ENCODE data around the gene STBD1.
A peak's percentile ranks its signal among the peaks of the same experiment; 100 is the strongest.
"Not testable (repeated sequence)": the region's sequence is repeated elsewhere in the genome, so short reads cannot be mapped to it uniquely, and the experiment has no call there.

Gene STBD1

DNA sequence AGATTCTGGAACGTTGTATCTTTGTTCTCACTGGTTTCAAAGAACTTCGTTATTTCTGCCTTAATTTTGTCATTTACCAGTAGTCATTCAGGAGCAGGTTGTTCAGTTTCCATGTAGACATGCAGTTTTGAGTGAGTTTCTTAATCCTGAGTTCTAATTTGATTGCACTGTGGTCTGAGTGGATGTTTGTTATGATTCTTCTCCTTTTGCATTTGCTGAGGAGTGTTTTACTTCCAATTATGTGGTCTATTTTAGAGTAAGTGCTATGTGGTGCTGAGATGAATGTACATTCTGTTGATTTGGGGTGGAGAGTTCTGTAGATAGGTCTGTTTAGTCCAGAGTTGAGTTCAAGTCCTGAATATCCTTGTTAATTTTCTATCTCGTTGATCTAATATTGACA, 18.7 kb upstream of the STBD1 start:
- not testable (repeated sequence) for DNase-seq

DNA sequence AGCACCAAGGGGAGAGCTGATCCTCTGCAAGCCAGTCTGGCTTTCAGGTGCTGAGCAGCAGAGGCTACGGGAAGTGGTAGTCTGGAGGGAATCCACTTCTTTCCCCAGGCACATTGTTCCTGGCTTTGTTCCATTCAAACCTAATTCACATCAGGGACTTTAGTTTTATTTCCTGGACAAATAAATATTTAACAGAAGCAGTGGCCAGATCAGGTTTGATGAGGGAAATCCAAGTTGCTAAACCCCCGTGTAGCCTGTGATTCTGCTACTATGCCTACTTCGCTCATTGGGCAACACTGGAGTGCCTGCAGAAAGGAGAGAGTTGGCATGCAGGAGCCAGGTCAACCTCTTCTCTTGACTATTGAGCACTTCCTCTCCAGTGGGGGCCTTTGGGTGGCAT, 13.8 kb upstream of the STBD1 start:
- DNase-seq, result no peak

DNA sequence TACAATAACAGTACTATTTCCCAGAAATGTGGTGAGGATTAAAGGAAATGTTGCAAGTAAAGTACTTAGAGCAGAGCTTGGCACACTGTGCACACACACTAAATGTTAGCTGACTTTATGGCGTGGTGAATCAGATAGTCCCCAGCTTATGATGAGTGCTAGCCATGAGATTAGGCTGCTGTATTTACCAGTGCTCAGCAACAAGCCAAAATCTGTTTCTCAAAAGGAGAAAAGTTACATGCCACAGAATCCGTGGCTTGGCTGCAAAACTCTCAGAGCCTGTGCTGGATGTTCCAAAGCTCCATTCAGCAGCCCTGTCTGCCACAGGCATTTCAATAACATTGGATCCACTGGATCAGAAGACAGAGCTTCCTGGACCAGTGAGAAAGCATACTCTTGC, 12.8 kb upstream of the STBD1 start:
- DNase-seq, result no peak

DNA sequence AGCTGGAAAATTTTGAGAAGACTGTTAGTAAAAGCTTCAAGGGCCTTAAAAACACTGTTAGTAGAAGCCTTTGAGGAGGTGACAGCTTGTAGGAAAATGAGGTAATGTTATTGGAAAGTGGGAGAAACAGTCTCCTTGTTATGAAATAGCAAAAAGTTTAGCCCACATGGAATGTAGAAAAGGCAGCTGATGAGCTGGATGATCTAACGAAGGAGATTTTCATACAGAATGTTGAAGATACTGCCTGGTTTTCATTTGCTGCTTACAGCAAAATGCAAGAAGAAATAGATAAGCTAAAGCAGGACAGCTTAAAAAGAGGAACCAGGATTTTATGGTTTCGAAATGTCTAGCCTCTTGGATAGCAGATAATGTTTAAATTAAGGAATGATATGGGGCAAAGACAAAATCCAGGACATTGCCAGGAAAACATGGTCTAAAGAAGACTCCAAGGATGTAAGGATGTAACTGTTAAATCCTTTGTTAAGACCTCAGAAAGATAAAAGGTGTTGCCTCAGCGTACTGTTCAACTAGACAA, 10.2 kb upstream of the STBD1 start:
- DNase-seq, result no peak

DNA sequence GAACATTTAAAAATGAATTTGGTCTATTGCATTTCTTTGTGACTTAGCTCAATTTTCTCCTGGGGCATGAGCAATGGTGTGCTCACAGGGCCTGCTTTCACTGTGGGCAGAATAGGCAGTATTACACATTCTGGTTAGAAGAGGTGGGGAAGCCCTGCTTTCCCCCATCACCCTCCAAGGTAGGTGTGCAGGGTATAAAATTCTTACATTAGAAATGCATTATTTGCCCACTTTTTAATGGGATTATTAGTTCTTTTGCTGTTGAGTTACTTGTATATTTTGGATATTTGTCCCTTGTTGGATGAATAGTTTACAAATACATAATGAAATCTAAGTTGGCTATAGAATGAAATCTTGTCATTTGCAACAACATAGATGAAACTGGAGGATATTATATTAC, 8.3 kb upstream of the STBD1 start:
- DNase-seq, result no peak

DNA sequence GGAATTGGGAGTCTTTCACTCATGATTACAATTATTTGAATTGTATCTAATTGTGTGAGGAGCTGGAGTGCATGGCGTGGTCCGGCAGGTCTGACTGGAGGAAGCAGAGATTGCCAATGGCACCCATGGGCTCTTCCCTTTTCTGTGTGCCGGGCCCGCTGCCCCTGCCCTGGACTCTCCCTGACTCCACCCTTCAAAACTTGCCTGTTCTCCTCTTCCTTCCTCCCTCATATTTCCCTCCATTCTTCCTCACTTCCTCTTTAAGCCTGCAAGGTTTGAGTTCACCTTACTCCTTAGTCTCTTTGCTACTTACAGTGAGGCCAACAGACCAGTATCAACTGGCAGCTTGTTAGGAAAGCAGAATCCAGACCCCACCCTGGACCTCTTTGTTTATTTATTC, 6.5 kb upstream of the STBD1 start:
- no peak for DNase-seq

DNA sequence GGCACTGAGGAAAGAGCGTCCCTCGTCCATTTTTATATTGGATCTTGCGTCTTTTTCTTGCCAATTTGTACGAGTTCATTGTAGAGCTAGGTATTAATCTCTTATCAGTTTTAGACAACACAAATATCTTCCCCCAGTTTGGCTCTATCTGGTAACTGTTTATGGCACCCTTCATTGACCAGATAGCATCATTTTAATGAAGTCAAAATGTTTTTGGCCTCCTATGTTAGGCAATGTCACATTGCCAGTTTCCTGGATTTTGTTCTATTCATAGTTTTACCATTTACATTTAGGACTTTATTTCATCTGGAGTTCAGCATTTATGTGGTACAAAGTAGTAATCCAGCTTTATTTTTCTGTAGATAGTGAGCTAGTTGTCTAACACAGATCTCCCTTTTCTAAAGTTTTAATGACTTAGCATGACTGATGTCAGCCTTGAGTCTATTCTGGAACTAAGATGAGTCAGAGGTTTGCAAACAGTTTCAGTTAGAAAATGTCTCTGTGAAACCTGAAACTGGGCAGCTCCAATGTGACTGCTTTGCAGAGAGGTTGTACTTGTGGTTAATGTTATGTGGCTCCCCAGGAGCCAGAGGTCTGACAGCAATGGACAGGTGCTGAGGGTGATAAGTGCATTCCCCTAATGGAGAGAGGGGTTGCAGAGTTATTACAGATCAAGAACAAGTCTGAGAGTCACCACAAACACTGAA, 5.3 kb upstream of the STBD1 start:
- DNase-seq, result peak; percentile 75

DNA sequence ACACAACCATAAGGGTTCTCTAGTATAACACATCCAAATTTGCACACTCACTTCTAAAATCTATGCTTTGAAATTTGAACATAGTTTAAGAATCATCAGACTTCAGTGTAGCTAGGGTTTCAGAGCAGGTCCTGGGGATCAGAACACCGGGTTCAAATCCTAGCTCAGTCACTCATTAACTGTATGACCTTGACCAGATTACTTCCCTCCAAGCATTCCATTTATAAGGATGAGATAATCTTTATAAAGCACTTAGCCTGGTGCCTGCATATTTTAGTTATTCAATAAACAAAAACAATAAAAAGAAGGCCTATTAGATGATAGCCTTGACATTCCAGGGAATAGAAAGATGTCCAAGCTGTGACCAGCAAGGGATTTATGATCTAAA, 4.8 kb upstream of the STBD1 start:
- no peak for DNase-seq

DNA sequence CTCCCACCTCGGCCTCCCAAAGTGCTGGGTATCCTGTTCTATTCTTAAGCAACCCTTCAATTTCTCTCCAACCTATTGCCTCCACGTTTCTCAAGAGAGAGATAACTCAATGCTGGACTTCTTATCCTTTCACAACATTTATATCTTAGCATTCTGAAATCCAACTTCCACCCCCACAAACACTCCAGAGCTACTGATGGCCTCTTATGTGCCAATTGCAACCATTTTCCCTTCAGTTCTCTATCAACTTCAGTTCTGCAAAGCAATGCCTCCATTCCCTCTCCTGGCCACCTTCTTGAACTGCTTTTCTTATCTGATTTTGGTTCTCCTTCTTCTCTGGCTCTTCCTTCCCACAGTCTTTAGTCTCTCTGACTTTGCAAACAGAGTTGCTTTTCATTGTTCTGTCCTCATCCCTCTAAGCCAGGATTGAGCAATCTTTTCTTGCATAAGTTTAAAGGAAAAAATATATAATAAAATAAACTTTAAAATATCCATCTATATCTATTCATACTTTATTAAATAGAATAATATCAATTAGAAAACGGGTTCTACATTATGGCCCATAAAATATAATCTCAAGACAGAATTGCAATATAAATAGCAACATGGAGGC, 3.6 kb upstream of the STBD1 start:
- DNase-seq, result no peak

DNA sequence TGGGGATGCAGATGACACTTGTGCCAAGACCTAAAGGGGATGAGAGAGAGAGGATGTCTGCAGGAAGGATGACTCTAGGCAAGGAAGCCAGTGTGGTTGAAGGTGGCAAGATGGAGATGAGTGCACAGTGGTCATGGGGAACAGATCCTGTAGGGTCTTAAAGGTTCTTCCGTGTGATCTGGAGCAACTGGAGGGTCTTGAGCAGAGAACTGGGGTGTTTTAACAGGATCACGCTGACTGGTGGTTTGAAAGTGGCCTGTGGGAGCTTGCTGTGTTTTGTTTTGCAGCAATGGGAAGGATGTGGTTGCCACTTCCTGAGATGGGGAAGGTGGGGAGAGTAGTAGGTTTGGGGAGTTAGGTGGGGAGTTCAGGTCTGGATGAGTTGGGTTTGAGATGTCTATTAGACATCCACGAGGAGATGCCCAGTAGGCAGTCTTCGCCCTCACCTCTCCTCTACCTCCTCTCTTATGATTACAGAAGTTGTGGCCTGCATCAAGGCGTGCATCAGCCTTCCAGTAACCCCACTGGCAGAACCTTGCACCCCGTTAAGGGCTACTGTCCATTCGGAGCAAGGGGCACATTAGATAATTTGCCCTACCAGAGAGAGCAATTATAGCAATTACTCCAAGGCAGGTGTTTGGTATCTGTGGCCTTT, 1.4 kb upstream of the STBD1 start:
- DNase-seq, result no peak

DNA sequence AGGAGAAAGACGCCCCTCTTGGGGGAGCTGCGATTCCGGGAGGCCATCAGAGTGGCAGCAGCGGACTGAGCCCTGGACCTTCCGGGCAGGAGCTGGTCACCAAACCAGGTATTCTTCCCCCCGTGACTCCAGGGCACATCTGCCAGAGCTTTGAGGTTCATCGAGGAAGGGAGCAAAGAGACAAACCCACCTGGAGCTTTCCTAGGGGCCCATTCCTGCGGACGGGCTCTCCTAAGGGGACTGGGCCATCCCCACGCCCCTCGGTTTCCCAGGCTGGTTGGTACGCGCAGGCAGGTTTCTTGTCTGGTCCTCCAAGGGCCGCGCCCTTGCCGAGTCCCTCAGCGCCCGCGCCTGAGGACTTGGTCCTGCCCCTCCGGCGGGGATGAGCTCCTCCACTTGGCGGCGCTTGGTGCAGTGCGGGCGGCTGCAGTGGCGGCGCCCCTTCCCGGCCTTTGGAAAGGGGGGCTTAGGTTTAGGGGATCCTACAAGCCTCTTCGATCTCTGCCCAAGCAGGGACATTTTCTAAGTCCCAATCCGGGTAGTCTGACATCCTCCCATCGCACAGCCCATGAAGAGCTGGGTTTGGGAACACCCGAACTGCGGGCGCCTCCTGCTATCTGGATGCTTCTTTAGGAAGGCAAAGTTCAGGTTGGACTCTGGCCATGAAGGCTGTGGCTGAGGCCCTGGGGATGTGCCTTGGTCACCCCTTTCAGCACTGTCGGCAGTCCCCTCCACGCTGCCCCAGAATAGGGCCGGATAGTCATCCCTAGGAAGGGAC, 538 bp downstream of the STBD1 start:
- DNase-seq, result peak; percentile 34

DNA sequence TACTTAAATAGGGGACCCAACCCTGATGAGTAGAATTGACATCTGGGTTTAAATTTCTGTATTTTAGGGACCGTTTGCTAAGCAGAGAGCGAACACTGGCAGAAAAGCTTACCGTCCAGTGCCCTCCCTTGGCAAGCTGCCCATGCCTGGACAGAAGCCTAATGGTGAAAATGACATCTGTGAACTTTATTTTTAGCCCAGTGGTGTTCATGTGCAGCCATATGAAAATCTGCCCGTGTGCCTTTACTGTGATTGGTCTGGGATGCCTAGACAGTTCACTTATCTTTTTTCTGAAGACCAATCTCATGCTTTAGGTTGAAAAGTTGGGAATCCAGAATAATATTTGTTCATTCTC, 1.1 kb downstream of the STBD1 start:
- no peak for DNase-seq

DNA sequence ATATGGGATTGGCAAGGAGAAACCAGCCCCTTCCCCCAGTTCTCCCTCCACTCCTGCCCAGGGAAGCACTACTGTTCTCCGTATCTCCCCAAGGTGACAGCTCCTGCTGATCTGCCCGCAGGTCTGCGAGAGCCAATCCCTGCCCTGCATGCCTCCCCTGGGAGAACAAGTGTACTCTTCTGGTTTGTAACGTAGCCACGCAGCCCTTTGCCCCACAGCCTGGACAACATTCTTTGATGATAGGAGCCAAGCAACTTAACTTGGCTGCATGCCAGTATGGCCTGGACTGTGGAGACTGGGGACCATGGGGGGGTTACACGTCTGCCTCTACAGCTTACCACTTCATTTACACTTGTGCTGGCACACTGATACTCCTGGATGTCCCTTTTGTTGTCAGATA, 2.0 kb downstream of the STBD1 start:
- DNase-seq, result no peak

DNA sequence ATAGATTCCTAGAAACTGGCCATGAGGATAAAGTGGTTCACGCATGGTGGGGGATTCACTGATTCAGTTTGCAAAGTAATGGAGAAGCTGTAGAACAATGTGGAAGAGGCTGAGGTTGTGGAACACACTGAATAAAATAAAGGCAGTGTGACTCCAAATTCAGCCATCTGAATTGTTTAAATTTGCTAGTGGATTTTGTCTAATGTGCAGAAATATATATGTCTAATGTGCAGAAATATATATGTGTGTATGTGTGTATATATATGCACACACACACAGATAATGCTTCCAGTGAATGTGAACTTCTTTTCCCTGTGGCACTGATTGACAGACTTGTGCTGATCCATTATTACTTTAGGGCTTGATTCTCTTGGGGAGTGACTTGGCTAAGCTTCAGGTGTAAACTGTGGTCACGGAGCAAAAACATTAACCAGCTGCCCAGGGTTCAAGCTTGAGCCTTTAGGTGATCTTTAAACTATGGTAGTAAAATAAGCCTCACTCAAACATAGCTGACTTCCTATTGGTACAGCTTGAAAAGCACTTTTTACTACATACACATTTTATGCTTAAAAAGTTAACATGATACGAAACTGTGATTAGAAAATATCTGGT, 3.5 kb downstream of the STBD1 start:
- DNase-seq, result no peak

DNA sequence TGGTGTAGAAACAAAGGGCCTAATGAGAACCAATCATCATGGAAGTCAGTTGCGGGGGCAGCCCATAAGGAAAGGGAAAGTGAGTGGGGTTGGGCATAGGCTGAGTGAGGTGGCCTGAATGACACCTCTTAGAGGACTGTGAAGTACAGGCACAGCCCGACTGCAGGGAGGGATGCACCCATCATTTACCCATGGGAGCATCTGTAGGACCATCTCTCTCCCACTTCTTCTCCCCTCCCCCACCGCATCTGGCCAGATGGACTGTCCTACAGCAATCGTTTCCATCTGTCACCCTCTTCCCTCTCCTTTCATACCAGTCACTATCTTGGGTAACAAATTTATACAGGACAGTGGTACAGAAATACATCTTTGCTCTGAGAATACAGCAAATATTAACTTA, 4.2 kb downstream of the STBD1 start:
- DNase-seq, result no peak

DNA sequence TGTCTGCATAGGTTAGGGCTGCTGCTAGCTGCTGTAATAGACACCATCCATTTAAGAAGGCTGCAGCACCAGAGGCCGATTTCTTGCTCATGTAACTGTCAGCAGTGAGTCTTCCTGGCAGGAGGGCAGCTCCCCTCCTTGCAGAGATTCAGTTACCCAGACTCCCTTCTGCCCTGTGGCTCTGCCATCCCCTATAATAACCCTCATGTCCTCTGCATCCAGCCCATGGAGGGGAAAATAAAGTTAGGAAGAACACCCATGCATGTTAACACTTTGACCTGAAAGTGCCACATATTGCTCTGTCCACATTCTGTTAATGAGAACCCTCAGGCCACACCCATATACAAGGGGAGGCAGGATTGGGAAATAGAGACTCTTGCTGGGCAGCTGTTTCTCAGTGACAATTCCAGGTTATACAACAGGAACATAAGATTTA, 5.4 kb downstream of the STBD1 start:
- no peak for DNase-seq

DNA sequence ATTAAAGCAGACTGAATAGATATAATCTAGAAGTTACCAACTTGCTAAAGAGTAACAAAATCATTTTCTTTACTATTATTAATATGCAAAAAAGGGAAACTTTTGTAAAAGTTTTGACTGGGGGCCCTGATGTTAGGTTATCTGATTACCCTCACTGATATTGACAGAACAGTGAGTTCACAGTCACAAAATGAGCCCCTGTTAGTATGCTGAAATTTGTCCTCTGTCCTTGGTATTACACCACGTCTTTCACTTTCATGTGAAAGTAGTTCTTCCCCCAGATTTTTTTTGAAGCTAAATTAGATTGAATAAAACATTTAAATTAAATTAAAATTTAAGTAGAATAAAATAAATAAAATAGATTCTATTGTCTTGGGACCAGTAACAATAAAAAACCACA, 5.9 kb downstream of the STBD1 start:
- DNase-seq, result no peak

DNA sequence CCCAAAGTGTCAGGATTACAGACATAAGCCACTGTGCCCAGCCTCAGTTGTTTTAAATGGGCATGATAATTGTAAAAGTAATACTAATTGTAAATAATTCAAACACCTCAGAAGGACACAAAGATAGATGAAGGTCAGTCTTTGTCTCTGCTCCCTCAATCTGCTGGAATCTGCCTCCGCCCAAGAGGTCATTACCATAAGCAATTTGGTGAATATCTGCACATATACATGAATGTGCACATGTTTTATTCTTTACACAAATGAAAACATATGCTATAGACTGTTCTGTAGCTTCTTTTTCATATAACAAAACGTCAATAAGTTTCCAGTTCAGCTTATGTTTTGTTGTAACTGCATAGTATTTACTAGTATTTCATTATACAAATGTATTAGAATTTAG, 7.0 kb downstream of the STBD1 start:
- DNase-seq, result no peak

DNA sequence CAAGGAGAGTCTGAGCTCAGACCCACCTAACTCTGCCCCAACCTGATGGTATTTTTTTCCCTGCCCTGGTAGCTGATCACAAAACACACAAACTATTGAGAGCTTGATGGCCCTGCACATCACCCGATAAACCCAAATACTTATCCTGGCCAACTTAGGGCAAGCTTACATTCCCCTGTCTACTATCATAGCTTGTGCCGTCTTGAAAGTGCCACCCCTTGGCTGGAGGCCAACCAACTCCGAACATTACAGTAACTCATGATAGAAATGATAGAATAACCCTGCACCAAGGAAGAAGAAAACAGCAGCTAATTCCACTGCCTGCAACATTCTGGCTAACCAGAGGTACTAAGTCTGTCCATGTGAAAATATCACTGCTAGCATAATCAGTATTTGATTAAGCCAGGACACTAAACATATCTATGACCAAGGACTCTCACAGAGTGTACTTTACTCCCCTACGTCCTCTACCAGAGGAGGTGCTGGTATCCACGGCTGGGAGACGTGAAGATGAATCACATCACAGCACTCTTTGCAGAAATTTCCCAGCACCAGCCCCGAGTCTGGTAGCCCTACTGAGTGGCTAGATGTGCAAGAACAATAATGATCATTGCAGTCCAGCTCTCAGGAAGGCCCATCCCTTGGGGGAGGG, 8.9 kb downstream of the STBD1 start:
- DNase-seq, result no peak

DNA sequence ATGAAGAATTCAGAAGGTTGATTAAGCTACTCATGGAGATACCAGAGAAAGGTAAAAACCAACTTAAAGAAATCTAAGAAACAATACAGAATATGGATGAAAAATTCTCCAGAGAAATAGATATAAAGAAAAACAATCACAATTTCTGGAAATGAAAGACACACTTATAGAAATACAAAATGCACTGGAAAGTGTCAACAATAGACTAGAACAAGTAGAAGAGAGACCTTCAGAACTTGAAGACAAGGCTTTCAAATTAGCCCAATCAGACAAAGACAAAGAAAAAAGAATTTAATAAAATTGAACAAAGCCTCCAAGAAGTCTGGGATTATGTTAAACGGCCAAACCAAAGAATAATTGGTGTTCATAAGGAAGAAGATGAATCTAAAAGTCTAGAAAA, 9.6 kb downstream of the STBD1 start:
- no peak for DNase-seq

DNA sequence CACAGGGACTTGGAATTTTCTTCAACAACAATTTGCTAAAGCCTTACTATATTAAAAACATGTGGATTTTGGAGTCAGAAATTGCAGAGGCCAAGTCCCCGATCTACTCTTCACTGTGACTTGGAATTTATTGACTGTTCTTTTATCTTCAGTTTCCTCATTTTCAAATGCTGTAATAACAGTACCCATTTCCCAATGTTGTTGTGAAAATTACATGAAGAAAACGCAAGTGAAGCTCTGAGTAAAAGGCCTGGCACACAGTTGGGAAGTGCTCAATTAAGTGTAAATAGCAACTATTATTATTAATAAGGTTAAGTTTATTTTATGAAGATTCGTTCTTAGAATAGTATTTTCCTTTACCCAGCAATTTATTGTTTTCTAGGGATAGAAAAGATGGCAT, 15.7 kb downstream of the STBD1 start:
- no peak for DNase-seq

DNA sequence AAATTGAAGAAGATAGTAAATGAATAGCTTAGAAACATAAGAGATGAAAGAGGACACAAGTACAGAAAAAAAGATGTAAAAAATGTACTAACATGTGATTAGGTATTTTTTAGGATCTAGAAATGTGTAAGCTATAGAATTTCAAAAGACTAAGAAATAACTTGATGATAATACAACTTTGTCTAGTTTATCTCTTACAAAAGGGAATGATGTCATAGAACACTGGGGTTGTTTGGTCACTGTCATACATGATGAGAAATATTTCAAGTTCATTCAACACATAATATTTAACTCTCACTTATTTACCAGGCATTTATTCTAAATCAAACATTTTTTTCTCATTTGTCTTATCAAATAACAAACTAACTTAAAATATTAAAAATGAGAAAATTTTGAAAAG, 18.5 kb downstream of the STBD1 start:
- no peak for DNase-seq

DNA sequence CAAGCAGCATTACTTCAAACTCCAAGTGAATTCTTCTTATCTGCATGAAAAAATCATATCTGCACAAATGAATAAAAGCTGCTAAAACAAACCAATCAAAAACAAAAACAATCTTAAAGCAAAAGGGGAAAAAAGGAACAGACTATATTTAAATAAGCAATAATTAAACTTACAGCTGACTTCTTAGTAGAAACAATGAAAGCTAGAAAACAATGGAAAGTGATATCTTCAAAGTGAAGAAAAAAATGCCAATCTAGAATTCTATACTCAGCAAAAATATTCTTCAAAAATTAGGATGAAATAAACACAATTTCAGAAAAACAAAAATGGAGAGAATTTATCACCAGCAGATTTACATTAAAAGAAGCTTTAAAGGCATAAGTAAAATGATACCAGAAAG, 20.0 kb downstream of the STBD1 start:
- no peak for DNase-seq

Measured in fibroblast of upper back skin (primary cell).